Measurements from ENCODE around the gene DOP1A.

Gene DOP1A

DNA sequence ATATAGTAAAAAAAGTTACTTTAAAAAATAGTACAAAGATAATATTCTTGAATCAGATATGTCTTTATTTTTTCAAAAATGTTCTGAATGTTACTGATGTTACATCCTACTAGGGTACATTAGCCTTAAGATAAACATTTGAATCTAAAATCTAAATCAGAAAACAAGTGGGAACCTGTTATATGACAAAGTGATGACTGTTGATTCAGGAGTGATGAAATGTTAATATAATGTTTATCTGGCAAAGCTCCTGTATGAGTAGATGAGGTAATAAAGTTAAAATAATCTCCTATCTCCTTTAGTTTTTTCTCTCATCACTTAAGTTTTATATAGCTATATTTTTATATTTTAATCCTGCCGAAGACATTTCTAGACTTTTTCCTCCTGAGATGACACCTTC, 4.2 kb downstream of the DOP1A start:
- no peak for DNase-seq (ENCODE audit: low read depth)

DNA sequence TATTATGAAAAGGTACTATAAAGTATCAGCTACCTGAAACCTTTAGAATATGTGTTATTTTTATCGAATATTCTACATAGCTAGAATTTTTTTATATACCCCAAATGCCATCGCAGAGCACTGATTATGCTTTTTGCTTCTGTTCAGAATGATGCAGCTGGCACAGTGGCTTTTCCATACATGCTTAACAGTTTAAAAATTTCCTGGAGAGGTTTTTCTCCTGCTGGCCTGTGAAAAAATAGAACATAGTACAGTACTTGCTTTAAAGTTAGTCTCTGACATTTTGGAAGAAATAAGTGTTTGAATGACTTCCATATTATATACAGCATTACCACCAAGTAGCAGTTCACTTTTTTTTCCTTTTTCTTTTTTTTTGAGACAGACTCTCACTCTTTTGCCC, 5.3 kb downstream of the DOP1A start:
- no peak for DNase-seq (ENCODE audit: low read depth)

DNA sequence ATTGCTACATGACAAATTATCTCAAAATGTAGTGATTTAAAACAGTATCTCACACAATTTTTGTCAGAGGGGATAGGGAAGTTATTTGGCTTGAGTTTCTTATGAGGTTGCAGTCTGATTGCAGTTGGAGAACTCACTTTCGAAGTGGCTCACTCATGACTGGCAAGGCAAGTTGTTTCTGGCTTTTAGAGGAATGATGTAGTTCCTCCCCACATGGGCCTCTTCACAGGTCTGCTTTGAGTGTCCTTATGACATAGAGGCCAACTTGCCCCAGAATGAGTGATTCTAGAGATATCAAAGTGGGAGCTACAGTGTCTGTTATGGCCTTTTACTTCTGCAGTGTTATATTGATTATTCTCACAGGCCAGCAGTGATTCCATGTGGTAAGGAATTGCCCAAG, 6.1 kb downstream of the DOP1A start:
- DNase-seq (ENCODE audit: low read depth): no peak

DNA sequence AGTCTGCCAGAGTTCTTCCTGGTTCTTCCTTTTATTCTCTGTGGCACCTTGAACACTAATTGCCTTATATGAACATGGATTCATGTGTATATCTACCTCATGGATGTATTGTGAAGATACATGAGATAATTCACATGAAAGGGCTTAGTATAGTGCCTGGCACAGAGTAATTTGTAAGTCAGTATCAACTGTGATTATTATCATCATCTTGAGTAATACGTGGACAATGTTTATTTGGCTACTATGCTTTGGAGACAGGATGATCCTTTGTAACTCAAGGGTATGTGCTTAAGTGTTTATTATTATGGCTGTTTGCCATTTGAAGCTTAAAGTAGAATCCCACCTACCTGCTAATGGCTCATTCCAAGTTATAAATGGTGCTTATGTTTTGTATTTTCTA, 16.0 kb downstream of the DOP1A start:
- no peak for DNase-seq (ENCODE audit: low read depth)

DNA sequence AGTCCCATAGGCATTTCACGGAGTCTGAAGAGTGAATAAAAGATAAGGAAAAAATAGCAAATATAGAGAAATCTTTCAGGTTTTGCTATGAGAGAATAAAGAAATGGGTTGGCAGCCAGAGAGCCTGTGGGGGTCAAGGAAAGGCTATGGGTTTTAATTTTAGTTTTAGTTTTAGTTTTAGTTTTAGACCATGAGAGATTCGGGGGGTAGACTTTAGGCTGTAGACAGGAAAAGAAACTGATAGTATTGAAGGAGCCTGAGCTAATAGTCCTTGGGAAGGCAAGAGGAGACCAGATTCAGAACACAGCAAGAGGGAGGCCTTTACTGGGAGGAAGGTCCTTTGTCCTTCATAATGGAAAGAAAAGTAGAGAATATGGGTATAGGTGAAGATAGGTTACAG, 19.3 kb downstream of the DOP1A start:
- no peak for DNase-seq (ENCODE audit: low read depth)

DNA sequence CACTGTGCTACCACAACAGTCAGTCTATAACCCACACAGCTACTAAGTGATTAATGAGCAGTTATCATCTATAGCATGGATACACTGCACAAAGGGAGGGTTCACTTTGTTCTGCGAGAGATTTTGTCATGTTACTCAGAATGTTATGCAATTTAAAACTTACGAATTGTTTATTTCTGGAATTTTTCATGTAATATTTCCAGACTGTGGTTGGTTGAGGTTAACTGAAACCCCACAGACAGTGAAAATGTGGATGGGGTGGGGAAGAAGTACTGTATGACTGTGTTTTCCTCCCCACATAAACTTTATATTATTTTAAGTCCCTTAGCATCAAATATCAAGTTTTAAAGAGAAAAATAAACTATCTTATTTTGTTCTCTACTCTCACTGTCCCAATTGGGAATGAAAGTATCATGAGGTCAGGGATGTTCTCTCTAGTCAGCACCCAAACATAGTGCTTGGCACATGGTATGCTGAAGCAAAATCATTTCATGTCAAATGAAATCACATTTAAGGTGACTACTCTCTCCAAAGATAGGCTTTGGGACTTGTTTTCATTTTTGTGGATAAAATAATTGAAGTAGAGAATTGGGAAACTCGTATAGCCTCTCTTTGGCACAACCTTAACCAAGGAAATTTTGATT, 25.4 kb downstream of the DOP1A start:
- DNase-seq (ENCODE audit: low read depth): no peak

DNA sequence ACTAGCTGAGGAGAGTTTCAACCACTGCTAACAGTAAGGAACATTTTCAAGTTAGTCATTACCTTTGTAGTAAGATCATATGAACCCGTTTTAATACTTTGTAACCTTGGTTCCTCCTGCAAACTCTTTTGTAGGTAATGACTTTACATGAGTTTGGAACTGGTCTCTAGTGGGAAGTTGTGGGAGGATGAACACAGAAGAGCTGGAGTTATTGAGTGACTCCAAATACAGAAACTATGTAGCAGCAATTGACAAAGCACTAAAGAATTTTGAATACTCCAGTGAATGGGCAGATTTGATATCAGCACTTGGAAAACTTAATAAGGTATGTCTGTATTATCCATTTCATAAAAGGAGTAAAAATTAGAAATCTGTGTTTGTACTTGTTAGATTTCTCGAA, 29.3 kb downstream of the DOP1A start:
- no peak for DNase-seq (ENCODE audit: low read depth)

DNA sequence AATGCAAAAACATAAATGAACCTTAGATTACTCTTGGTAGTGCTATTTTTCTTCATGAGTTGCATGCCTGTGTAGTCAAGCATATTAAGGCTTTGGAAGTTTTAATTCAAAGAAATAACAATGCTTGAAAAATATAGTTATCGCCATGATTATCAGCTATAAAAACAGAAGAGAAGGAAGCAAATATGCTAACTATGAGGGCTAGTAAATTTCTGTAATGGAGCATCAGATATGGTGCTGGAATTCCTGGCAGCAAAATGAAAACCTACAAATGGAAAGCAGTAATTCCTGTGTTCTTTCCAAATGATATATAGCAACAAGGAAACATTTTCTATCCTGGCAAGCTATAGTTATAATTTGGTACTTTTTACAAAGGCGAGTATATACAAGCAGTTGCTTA, 29.7 kb downstream of the DOP1A start:
- DNase-seq (ENCODE audit: low read depth): no peak

DNA sequence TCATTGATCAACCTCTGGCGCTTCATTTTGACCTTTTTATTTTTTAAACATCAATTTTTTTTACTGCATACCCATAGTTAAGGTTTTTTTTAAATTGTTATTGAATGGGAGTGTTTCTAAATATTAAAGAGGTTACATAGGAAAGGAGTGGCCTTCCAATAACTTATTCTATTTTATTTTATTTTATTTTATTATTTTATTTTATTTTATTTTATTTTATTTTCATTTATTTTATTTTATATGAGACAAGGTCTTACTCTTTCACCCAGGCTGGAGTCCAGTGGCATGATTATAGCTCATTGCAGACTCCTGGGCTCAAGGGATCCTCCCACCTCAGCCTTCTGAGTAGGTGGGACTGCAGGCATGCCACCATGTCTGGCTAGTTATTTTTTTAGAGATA, 30.2 kb downstream of the DOP1A start:
- no peak for DNase-seq (ENCODE audit: low read depth)

DNA sequence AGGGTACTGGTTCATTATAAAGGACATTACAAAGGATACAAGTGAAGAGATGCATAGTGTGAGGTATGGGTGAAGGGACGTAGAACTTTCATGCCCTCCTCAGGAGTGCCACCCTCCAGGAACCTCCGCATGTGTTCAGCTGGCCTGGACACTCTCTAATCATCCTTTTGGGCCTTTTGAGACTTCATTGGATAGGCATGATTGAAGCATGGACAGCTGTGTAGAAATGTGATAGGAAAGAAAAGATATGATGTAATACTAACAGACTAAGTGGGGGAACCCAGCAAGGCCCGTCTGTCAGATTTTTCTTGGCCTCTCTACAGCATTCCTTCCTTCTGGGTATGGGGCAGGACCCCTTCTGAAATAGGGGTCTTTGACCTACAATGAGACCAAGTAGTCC, 31.1 kb downstream of the DOP1A start:
- no peak for DNase-seq (ENCODE audit: low read depth)

DNA sequence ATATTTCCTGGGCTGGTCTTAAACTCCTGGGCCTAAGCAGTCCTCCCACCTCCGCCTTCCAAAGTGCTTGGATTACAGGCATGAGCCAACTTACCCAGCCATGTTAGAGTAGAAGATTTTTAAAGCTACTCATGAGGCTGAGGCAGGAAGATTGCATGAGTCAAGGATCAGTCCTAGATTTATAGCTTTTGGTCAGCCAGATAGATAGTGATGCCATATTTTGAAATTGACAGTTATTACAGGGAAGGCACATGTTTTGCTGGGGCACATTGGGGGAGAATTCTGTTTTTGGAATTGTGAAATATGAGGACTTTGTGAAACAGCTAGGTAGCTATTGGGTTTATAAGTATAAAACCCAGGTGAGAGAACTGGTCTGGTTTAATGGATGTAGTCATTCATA, 40.9 kb downstream of the DOP1A start:
- DNase-seq (ENCODE audit: low read depth): no peak

DNA sequence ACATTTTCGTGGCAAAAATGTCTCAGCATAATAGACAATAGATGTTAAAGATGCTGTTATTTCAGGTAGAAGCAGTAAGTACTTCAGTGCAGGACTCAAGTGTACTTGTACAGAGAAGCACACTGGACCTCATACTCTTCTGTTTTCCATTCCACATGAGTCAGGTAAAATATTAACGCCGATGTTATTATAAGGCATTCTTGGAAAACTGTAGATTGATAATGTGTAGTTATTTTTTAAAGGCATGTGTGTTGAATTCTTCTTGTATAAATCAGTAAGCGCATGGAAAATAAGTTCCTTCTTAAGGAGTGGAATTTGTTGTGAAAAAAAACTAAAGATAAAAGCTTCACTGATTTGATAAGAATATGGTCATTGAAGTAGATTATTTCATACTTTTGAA, 45.8 kb downstream of the DOP1A start:
- DNase-seq (ENCODE audit: low read depth): no peak

DNA sequence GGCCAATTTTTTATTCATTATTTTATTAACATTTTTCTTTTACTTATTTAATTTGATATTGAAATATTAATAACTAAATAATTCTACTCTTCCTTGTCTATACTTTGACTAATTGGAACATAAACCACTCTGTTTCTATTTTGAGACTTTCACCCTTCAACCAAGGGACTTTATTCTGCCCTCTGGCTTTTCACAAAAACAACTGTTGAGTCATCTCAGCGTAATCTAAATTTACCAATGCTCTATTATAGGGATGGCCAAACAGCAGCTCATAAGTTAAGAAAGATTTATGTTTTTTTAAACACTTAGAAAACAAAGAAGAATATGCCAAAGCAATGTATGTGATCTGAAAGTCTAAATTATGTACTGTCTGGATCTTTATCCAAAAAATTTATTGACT, 46.7 kb downstream of the DOP1A start:
- no peak for DNase-seq (ENCODE audit: low read depth)

DNA sequence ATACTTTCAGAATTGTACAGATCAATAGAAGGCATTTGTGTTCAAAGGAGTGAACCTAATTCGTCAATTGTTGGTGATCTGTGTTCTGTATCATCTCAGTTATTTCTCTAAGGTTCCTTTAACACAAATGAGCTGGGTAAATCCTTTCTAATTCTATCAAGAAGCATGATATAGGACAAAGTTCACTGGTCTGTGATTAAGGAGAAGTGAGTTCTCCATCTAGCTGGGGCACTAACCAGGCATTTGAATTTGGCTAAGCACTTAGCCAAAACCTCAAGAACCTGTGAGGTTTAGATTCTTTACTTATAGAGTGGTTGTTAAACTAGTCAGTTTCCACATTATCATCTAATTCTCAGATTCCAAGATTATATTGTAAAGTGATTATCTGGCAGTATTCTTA, 50.3 kb downstream of the DOP1A start:
- DNase-seq (ENCODE audit: low read depth): no peak

DNA sequence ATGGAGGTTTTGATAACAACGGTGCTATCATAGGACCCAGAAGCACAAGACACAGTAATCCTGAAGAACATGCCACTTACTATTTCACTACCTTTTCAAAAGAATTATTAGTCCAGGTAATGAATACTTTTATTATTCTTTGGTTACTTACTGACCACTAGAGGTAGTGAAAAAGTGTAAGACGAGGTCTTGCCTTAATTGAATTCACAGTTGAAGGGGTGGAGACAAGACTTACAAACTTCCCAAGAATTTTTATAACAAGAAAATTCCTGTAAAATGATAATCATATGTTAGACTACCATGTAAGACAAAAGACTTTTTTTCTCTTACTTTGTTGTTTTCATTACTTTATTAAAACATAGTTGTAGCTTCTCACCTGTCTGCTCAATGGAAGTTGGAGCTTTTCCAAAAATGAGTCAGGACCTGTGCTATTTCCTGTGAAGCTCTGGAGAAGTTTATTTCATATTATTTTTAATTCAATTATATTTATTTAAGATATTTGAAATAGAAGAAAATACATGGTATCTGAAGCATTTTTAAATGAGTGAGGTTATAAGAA, 52.4 kb downstream of the DOP1A start:
- no peak for DNase-seq (ENCODE audit: low read depth)

DNA sequence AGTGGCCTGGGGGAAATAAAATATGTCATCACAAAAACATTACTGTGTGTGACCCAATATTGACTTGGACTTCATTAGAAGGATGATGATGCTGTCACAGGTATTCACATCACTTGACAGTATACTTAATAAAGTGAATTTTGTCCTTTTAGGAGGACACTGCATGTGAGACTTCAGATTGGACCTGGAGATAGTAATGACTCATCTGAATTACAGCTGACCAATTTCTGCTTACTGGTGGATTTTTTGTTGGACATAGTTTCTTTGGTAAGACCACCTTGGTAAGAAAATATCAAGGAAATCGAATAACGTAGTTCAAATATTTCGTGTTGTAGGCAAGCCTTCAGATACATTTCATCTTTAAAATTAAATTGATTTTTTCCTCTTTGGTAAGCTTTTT, 57.1 kb downstream of the DOP1A start:
- DNase-seq (ENCODE audit: low read depth): no peak

DNA sequence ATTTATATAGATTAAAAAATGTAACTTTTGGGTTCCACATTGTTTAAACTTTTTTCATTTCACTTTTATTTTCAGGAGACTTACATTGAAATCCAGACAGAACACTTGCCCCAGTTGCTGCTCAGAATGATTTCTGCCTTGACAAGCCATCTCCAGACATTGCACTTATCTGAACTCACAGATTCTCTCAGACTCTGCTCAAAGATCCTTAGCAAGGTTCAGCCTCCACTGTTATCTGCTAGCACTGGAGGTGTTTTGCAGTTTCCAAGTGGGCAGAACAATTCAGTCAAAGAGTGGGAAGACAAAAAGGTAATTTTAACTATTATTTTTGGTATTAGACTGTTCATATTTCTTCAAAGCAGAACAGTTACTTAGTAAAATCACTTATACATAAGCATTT, 58.0 kb downstream of the DOP1A start:
- no peak for DNase-seq (ENCODE audit: low read depth)

DNA sequence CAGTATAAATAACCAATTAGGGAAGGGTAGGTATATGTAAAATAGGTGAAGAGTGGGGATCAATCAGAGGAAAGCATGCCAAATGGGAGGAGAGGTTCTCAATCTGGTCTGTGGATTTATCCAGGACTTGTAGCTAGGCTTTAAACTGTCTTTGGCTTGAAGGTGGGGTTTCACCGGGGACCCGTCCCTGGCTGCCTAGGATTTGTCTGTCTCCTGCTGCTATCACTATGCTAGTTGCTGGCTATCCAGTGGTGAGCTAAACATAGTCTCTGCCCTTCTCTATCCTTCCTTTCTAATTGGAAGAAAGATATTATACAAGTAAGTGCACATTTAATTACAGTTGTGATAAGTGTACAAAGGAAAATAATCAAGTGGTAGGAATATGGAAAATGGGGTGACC, 58.8 kb downstream of the DOP1A start:
- no peak for DNase-seq (ENCODE audit: low read depth)

DNA sequence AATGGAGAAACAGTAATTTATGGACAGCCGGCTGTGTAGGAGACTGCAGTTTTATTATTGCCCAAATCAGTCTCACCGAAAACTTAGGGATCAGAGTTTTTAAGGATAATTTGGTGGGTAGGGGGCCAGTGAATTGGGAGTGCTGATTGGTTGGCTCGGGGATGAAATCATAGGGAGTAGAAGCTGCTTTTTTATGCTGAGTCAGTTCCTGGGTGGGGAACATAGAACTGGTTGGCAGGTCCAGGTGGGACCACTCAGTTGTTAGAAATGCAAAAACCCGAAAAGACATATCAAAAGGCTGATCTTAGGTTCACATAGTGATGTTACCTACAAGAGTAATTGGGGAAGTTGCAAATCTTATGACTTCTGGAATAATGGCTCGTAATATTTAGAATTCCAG, 59.3 kb downstream of the DOP1A start:
- DNase-seq (ENCODE audit: low read depth): no peak

DNA sequence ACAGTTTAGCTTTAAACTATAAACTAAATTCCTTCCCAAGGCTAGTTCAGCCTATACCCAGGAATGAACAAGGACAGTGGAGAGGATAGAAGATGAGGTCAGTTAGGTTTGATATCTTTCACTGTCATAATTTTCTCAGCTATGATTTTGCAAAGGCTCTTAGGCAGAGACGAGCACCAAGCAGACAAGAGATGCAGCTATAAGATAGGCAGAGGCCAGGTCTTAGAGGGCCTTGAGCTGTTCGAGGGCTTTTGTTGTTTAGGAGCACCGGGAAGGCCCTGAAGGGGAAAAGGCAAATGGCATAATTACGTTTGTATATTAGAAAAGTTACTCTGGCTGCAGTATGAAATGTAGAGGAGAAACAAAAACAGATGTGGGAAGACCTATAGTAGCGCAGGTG, 59.8 kb downstream of the DOP1A start:
- DNase-seq (ENCODE audit: low read depth): no peak

DNA sequence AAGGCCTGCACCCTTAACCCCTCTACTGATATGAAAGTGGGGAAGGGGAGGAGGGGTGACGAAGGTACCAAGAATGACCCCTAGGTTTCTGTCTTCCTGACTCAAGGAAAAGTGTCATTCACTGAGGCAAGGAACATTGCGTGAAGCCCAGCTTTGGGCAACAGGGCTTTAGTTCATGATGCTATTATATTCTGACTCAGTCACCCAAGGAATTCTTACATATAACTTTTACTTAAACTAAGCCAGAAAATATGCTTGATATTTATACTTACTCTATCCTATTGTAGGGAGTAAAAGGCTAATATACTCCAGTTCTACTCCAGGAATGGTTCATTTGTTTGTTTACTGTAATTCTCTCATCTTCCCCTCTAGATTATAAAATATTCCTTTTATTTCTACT, 60.5 kb downstream of the DOP1A start:
- DNase-seq (ENCODE audit: low read depth): no peak

DNA sequence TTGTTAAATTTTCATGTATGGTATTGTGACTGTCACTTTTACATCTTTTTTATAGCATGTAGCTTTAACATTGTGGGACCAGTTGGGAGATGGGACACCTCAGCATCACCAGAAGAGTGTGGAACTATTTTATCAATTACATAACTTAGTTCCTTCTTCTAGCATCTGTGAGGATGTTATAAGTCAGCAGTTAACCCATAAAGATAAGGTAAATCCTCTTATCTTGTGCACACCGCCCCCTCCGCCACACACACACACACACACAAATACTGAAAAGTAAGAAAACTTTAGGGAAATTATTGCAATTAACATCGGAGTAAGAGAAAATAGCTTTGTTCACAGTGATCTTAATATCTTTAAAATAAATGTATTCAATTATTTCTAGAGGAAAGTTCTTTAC, 64.7 kb downstream of the DOP1A start:
- DNase-seq (ENCODE audit: low read depth): no peak

DNA sequence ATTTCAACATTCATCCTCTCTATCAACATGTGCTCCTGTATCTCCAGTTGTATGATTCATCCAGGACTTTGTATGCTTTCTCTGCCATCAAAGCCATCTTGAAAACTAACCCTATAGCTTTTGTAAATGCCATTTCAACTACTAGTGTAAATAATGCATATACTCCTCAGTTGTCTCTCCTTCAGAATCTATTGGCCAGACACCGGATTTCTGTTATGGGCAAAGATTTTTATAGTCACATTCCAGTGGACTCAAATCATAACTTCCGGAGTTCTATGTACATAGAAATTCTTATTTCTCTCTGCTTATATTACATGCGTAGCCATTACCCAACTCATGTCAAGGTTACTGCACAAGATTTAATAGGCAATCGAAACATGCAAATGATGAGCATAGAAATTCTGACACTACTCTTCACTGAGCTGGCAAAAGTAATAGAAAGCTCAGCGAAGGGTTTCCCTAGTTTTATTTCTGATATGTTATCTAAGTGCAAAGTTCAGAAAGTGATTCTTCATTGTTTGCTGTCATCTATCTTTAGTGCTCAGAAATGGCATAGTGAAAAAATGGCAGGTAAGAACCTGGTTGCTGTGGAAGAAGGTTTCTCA, 70.7 kb downstream of the DOP1A start:
- no peak for DNase-seq (ENCODE audit: low read depth)

DNA sequence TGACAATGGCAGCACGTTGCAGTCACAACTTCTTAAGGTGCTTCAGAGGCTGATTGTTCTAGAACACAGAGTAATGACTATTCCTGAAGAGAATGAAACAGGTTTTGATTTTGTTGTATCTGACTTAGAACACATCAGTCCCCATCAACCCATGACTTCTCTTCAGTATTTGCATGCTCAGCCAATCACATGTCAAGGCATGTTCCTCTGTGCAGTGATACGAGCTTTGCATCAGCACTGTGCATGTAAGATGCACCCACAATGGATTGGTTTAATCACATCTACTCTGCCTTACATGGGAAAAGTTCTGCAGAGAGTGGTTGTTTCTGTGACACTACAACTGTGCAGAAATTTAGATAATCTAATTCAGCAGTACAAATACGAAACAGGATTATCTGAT, 71.3 kb downstream of the DOP1A start:
- no peak for DNase-seq (ENCODE audit: low read depth)
